ENCODE results near the gene PLA2G6. TPM values are rescaled to one million over a fixed set of nuclear protein-coding genes. Genes with fewer than 3 reads are reported as not detected.

PLA2G6 gene
- total RNA-seq, 1 experiment from 2014 or later, result 36.0 TPM

DNA sequence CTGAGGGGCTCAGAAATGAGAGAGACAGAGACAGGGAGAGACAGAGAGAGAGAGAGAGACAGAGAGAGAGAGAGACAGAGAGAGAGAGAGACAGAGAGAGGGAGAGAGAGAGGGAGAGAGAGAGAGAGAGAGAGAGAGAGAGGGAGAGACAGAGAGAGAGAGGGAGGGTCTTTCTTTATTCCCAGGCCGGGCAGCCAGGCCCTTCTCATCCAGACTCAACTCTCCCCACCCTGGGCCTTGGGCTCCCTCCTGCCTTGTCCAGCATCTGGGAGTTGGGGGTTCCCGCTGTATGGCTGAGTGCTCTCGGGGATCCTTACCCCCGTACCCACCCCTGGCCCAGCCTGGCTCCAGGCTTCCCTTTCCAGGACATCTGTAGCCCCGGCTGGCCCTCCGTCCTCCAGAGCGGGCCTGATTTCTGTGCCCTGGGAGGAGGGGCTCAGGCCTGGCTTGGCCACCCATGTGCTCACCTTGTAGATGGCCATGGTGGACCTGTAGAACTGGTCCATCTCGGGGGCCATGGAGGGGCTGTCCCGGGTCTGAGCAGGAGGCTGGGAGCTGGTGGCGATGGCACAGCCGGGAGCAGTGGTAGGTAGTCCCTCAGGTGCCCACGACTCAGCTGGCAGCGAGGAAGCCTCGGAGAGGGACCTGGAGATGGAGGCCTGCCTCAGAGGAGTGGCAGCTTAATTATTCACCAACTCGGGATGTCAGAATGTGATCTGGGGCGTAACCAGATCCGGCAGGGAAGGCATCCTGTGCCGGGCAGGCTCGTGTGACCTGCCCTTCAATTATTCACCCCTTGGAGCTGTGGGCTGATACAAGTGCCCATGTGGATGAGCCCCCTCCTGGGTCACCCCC, 71.4 kb downstream of the PLA2G6 start, which contains the start of gene BAIAP2L2:
Gene BAIAP2L2, minus strand, starts transcription at position 677 of the 855 bp plus-strand sequence. Its CDS starts 159 bp downstream, at position 518.
- H4K20me1 ChIP-seq (ENCODE audit: insufficient read depth), result no peaks in the 10 kb centered on the region
- DNase-seq (ENCODE audit: low read depth, low spot score) (no peak), ATAC-seq (no peak)
- ChIA-PET RAD21 (ENCODE audit: low non-redundant PET in 1 of 2, low total read pairs in 2 of 2, uncharacterized antibody in 2 of 2, unreplicated experiment in 2 of 2) (no interaction called here), POLR2A (no interaction called here), CTCF (interaction anchor here (1.7 kb wide), 2 partner anchors 12 to 58 kb away, joined by 6 to 11 read pairs; no protein-coding TSS in a partner anchor)
- H3K9ac ChIP-seq (ENCODE audit: low read length), result no peak within 1 kb of the TSS
- no TSS peak for BruUV-seq (replicated peaks)
- no peak within 1 kb of the TSS for H3K27ac ChIP-seq (ENCODE audit: low read depth, low read length)
- intact Hi-C loops (cut with micrococcal nuclease), result loop anchor here (10.0 kb wide), 1 partner anchor 115 kb away; no protein-coding TSS in a partner anchor
- no peaks in the 10 kb centered on the region for H3K79me2 ChIP-seq (ENCODE audit: insufficient read depth, low read length)
- no peaks in the 10 kb centered on the region for H3K9me2 ChIP-seq (ENCODE audit: insufficient read depth)
- TF ChIP-seq SIN3A (IDR thresholded peaks at IDR 0.05; ENCODE audit: low read depth), result no peak
- TF ChIP-seq SRF (IDR thresholded peaks at IDR 0.05; ENCODE audit: low read depth), result no peak
- TF ChIP-seq CBX3 (IDR thresholded peaks at IDR 0.05; ENCODE audit: low read depth), result no peak
- no peak for TF ChIP-seq ZNF274 (IDR thresholded peaks at IDR 0.05; ENCODE audit: low read depth, low read length)
- TF ChIP-seq SP1 (IDR thresholded peaks at IDR 0.05; ENCODE audit: low read depth), result no peak
- TF ChIP-seq JUND (IDR thresholded peaks at IDR 0.05), result no peak
- no peak for TF ChIP-seq ZFX (IDR thresholded peaks at IDR 0.05)
- peak within 1 kb of the TSS; percentile 44 for H3K4me2 ChIP-seq (ENCODE audit: low read length)
- no peaks in the 10 kb centered on the region for H3K36me3 ChIP-seq (ENCODE audit: control insufficient read depth in 1 of 2, insufficient read depth in 2 of 2, low read length in 2 of 2)
- H3K4me3 ChIP-seq (replicated peaks in 1 of 2; ENCODE audit: low read depth in 1 of 2, low read length in 2 of 2), result no peak within 1 kb of the TSS
- H3K9me3 ChIP-seq (ENCODE audit: control insufficient read depth in 1 of 2, insufficient read depth in 1 of 2, low read depth in 1 of 2, low read length in 2 of 2), result no peaks in the 10 kb centered on the region
- H2AFZ ChIP-seq (ENCODE audit: low read depth, low read length, poor library complexity, severe bottlenecking), result no peak within 1 kb of the TSS
- H3K27me3 ChIP-seq (ENCODE audit: insufficient read depth, low read length), result no peaks in the 10 kb centered on the region
- H3K4me1 ChIP-seq (ENCODE audit: control insufficient read depth in 1 of 2, insufficient read depth in 2 of 2, low read length in 2 of 2), result peaks cover 14 to 24% of the 10 kb centered on the region in 2 experiments

DNA sequence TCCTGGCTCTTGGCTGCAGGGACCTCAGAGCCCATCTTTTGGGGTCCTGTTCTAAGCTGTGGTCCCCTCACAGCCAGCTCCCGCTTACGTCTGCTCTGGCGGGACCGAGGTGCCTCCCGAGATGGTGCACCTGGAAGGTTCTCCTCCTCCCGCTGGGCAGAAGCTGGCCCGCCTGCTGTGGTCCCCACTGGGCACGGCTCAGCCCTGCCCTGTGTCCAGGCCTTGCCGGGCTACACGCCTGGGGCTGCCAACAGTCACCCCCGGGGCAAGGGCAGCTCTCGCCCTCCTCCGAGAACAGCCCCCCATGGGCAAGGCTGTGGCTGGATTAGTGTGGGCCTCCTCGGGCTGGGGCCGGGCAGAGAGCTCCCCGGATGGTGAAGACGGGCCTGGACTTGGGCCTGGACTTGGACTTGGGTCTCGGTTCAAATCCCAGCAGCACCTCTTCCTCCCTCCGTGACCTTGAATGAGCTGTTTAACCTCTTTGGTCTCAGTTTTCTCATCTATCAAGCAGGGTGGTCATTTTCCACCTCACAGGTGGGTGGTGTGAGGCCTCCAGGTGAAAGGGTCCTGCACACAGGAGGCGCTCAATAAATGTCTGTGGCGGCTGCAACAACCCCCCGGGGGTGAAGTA, 72.1 kb downstream of the PLA2G6 start:
- Histone ChIP-seq H3K36me3 (ENCODE audit: control insufficient read depth in 1 of 2, insufficient read depth in 2 of 2, low read length in 2 of 2) (no peaks in the 10 kb centered on the region), H3K4me1 (ENCODE audit: control insufficient read depth in 1 of 2, insufficient read depth in 2 of 2, low read length in 2 of 2) (peaks cover 14 to 21% of the 10 kb centered on the region in 2 experiments), H3K9me3 (ENCODE audit: control insufficient read depth in 1 of 2, insufficient read depth in 1 of 2, low read depth in 1 of 2, low read length in 2 of 2) (no peaks in the 10 kb centered on the region), H2AFZ (ENCODE audit: low read depth, low read length, poor library complexity, severe bottlenecking) (no peak overlapping the region), H3K27me3 (ENCODE audit: insufficient read depth, low read length) (no peaks in the 10 kb centered on the region), H3K4me3 (replicated peaks in 1 of 2; ENCODE audit: low read depth in 1 of 2, low read length in 2 of 2) (no peak overlapping the region), H3K4me2 (ENCODE audit: low read length) (no peak overlapping the region), H3K9me2 (ENCODE audit: insufficient read depth) (no peaks in the 10 kb centered on the region), H3K27ac (ENCODE audit: low read depth, low read length) (no peak overlapping the region), H4K20me1 (ENCODE audit: insufficient read depth) (no peaks in the 10 kb centered on the region), H3K9ac (ENCODE audit: low read length) (no peak overlapping the region), H3K79me2 (ENCODE audit: insufficient read depth, low read length) (no peaks in the 10 kb centered on the region)
- DNase-seq (ENCODE audit: low read depth, low spot score) (no peak), ATAC-seq (no peak)
- CTCF ChIA-PET, result interaction anchor here (1.7 kb wide), 2 partner anchors 11 to 57 kb away, joined by 6 to 11 read pairs; no protein-coding TSS in a partner anchor
- RAD21 ChIA-PET (ENCODE audit: low non-redundant PET in 1 of 2, low total read pairs in 2 of 2, uncharacterized antibody in 2 of 2, unreplicated experiment in 2 of 2), result no interaction called here
- intact Hi-C loops (cut with micrococcal nuclease), result loop anchor here (10.0 kb wide), 1 partner anchor 115 kb away; no protein-coding TSS in a partner anchor
- no TSS peak for BruUV-seq (replicated peaks)
- POLR2A ChIA-PET, result no interaction called here
- TF ChIP-seq MAX (IDR thresholded peaks at IDR 0.05), result no peak
- no peak for TF ChIP-seq POLR2A (IDR thresholded peaks at IDR 0.05; ENCODE audit: borderline replicate concordance, extremely low read depth, insufficient read depth, insufficient read length)
- TF ChIP-seq, protein P1, sequence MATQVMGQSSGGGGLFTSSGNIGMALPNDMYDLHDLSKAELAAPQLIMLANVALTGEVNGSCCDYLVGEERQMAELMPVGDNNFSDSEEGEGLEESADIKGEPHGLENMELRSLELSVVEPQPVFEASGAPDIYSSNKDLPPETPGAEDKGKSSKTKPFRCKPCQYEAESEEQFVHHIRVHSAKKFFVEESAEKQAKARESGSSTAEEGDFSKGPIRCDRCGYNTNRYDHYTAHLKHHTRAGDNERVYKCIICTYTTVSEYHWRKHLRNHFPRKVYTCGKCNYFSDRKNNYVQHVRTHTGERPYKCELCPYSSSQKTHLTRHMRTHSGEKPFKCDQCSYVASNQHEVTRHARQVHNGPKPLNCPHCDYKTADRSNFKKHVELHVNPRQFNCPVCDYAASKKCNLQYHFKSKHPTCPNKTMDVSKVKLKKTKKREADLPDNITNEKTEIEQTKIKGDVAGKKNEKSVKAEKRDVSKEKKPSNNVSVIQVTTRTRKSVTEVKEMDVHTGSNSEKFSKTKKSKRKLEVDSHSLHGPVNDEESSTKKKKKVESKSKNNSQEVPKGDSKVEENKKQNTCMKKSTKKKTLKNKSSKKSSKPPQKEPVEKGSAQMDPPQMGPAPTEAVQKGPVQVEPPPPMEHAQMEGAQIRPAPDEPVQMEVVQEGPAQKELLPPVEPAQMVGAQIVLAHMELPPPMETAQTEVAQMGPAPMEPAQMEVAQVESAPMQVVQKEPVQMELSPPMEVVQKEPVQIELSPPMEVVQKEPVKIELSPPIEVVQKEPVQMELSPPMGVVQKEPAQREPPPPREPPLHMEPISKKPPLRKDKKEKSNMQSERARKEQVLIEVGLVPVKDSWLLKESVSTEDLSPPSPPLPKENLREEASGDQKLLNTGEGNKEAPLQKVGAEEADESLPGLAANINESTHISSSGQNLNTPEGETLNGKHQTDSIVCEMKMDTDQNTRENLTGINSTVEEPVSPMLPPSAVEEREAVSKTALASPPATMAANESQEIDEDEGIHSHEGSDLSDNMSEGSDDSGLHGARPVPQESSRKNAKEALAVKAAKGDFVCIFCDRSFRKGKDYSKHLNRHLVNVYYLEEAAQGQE (IDR thresholded peaks at IDR 0.05; ENCODE audit: low read depth), result no peak
- TF ChIP-seq EZH2 (IDR thresholded peaks at IDR 0.05), result no peak
- no peak for TF ChIP-seq FOSL1 (IDR thresholded peaks at IDR 0.05; ENCODE audit: low read depth)
- no peak for TF ChIP-seq EGR1 (IDR thresholded peaks at IDR 0.05; ENCODE audit: low read depth)
- TF ChIP-seq, protein P2, sequence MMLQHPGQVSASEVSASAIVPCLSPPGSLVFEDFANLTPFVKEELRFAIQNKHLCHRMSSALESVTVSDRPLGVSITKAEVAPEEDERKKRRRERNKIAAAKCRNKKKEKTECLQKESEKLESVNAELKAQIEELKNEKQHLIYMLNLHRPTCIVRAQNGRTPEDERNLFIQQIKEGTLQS (IDR thresholded peaks at IDR 0.05), result no peak
- TF ChIP-seq YY1 (IDR thresholded peaks at IDR 0.05; ENCODE audit: extremely low read depth, insufficient replicate concordance, low read depth, low read length), result no peak
